Measurements from ENCODE around the gene CIZ1.
"Not testable (repeated sequence)": the region's sequence is repeated elsewhere in the genome, so short reads cannot be mapped to it uniquely, and the experiment has no call there.

Gene CIZ1

DNA sequence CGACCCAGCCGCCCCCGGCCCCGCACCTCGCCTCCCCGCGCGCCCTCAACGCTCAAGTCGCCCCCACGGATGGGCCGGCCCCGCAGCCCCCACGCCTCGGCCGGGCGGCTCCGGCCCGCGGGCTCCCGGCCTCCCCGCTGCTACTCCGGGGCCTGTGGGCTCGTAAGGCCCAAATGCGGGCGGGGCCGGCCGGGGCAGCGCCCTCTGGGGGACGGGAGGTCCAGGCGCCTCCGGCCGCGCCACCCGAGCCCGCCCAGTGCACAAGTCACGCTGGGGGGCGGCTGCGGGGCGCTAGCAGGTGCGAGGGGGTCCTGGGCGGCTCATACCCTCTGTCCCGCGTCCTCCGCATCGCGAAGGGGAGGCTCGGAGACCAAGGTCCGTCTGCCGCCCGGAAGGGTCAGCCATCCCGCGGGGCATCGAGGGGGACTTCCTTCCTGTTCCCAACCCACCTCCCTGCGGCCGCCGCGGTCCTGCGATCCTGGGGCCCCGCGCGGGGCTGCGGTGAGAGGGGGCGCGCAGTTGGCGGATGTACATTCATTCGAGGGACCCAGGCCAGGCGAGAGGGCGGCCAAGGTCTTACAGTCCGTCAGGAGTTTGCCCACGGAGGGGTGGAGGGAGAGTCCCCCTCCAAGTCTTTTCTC lies at the start of gene CIZ1:
Gene CIZ1, minus strand, starts transcription at position 167 of the 641 bp plus-strand sequence. CDS start 715 bp downstream, outside the sequence.
- peak; percentile 70 to 74 for DNase-seq

GRCh38 chr9:128233817-128234406 lies 42.5 kb upstream of the CIZ1 start:
- no peak for DNase-seq

GRCh38 chr9:128232528-128233428 lies 41.4 kb upstream of the CIZ1 start:
- no peak for DNase-seq

GRCh38 chr9:128231638-128232527 lies 40.5 kb upstream of the CIZ1 start:
- DNase-seq, result no peak

GRCh38 chr9:128230897-128231296 lies 39.5 kb upstream of the CIZ1 start:
- DNase-seq, result not testable (repeated sequence)

GRCh38 chr9:128226412-128226801 lies 35.0 kb upstream of the CIZ1 start:
- no peak for DNase-seq

GRCh38 chr9:128225770-128226411 lies 34.5 kb upstream of the CIZ1 start:
- DNase-seq, result no peak

- DNase-seq, result no peak
These were observed 33.5 kb upstream of the CIZ1 start for GRCh38 chr9:128224877-128225276.

DNA sequence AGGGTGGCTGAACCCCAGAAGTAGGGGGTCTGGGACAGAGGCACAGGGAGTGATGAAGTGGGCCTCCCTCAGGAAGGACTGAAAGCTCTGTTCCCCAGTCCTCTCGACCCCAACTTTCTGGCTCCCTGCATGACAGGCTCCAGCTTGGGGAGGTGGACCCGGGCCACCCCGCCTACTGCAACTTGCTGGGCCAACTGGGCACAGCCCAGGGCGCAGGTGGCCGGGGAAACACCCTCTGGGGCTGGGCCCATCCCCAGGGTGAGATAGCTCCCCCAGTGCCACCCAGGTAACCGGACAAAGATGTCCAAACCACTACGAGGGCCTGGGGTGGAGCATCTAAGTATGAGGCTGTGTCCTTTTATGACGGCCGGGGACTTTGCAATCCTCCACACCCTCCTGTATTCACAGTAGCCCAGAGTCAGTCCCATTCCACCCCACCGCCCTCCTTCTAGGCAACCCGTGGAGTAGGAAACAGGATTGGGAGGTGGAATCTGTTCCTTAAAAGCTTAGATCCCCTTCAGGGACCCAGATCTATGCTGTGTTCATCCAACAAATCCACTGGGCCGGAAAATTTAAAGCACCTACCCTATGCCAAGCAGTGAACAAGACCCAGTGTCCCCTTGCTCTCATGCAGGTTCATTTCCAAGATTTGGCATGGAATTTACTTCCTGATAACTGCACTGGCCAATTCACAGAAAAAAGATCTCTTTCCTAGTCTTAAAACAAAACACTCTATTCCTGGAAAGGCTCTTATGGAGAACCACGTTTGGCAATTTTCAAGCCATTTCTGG lies 31.7 kb upstream of the CIZ1 start:
- no peak for DNase-seq

DNA sequence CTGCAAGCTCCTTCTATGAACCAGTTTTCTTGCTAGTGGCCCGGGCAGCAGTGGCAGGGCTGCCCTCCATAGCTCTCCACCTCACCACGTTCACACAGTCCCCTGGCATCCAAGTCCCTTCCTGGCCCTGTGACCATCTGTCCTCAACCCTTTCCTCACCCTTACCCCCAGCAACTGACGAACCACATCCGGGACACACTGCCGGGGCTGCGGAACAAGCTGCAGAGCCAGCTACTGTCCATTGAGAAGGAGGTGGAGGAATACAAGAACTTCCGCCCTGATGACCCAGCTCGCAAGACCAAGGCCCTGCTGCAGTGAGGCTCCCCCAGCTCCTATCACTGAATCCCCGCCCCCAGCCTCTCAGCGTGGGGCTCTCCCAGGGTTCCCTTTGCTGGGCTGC lies 30.7 kb upstream of the CIZ1 start:
- DNase-seq, result no peak

DNA sequence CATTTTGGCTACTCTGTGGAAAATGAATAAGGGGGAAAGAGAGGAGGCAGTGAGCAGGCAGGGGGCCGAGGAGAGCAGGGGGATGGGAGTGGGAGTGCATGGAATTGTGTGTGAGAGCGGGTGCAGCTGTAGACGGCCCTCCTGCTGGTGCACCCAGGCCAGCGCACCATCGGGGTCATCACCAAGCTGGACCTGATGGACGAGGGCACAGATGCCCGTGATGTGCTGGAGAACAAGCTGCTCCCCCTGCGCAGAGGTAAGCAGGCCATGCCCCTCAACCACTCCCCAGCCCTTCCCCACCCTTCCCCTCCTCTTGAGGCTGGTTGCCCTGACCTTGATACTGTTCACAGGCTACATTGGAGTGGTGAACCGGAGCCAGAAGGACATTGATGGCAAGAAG lies 28.5 kb upstream of the CIZ1 start:
- DNase-seq, result no peak

DNA sequence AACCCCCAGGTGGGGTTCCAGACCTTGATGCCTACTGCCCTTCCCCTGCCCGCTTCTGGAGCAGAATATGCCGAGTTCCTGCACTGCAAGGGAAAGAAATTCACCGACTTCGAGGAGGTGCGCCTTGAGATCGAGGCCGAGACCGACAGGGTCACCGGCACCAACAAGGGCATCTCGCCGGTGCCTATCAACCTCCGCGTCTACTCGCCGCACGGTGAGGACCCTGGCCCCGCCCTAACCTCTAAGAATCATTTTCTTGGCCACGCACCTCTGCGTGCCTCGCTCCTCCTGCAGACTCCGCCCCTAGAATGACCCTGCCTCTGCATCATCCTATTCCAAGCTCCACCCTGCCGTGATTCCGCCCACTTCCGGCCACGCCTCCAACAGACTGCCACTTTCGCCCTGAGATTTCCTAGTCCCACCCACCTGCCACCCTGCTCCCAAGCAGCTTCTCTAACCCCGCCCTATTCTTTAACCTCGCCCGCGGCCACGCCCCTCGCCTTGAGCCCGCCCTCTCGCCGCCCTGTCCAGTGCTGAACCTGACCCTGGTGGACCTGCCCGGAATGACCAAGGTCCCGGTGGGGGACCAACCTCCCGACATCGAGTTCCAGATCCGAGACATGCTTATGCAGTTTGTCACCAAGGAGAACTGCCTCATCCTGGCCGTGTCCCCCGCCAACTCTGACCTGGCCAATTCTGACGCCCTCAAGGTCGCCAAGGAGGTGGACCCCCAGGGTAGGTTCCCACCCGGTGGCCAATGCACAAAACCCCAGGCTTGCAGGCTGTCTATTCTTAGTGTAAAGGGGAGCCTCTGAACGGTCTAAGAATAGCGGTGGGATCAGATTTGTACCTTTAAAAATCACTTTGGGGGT lies 27.4 kb upstream of the CIZ1 start:
- DNase-seq, result peak; percentile 85 to 90

DNA sequence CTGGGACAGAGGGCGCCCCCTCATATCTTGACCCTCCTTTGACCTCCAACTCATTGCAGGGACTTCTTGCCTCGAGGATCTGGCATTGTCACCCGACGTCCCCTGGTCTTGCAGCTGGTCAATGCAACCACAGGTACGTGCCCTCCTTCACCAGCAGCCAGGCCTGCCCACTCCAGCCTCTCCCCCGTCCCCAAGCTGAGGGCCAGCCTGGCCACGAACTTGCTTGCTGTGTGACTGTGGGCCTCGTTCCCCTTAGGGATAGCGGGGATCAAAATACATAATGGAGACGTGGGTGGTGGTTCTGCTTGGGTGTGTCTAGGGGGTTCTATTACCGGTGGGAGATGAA lies 26.8 kb upstream of the CIZ1 start:
- DNase-seq, result no peak

- no peak for DNase-seq
These were observed 25.6 kb upstream of the CIZ1 start for GRCh38 chr9:128216781-128217553.

GRCh38 chr9:128215491-128216409 lies 24.4 kb upstream of the CIZ1 start:
- DNase-seq, result no peak

DNA sequence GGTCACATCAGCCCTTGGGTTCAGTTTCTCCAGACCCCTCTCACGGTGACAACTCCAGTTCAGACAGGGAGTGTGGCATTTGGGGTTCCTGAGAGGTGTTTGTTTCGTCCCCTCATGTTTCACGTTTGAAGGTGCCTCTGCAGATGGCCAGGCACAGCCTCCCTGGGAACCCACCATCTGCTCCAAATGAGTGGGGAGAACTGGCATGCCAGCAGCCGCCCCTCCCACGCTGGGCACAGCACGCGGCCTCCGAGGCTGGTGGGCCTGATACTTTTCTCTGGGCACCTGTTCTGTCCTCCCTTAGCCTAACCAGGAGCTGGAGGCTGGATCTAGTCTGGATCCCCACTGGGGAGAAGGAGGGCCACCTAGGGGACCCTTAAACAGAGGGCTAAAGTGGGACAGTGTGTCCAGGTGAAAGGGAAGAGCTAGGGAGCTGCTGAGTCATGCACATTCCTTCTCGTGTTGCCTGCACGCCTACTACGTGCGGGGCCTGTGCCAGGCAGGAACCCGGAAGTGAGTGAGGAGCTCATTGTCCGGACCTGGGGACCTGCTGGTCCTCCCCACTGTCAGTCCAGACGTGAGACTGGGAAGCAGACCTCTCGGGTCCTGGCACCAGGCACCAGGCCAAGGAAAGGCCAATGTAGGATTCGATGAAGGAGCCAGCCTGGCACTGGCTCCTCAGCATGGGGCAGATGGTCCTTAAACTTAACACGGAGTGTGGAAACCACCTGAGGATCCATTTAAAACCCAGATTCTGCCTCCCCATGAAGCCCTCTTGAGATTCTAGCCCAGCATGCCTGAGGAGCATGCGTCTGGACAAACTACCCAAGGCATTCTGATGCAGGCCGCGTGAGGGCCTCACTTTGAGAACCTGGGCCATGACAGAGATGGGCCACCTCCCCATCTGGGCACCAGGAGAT lies 23.5 kb upstream of the CIZ1 start:
- no peak for DNase-seq

GRCh38 chr9:128213746-128214497 lies 22.6 kb upstream of the CIZ1 start:
- no peak for DNase-seq

Data from activated CD4-positive, alpha-beta T cell treated with anti-CD3 and anti-CD28 coated beads for 4 hours (primary cell).